Measurements from ENCODE around the gene CDH11.

- TF ChIP-seq CTCF (conservative IDR thresholded peaks at IDR 0.05; ENCODE audit: low read depth, low read length) (no peak), MXI1 (IDR thresholded peaks at IDR 0.05; ENCODE audit: borderline replicate concordance, low read depth, low read length) (no peak), USF2 (IDR thresholded peaks at IDR 0.05; ENCODE audit: low read depth, low read length) (no peak), NFE2L2 (IDR thresholded peaks at IDR 0.05; ENCODE audit: low read depth, low read length) (no peak), POLR2A (IDR thresholded peaks at IDR 0.05; ENCODE audit: low read depth, low read length) (no peak), RCOR1 (IDR thresholded peaks at IDR 0.05; ENCODE audit: insufficient replicate concordance, low read length) (no peak), SMC3 (IDR thresholded peaks at IDR 0.05; ENCODE audit: low read depth, low read length) (no peak), FOS (IDR thresholded peaks at IDR 0.05; ENCODE audit: low read depth, low read length) (no peak), CHD1 (IDR thresholded peaks at IDR 0.05; ENCODE audit: low read depth, low read length) (no peak), RFX5 (IDR thresholded peaks at IDR 0.05; ENCODE audit: low read depth, low read length) (no peak), CEBPB (IDR thresholded peaks at IDR 0.05; ENCODE audit: low read depth, low read length) (no peak)
These were observed 14.8 kb upstream of the CDH11 start for GRCh38 chr16:65136681-65137080.
